ENCODE results near the gene DIP2C. TPM values are rescaled to one million over a fixed set of nuclear protein-coding genes. Genes with fewer than 3 reads are reported as not detected.

Gene DIP2C
- total RNA-seq, 1 donor, result 19.9 TPM

DNA sequence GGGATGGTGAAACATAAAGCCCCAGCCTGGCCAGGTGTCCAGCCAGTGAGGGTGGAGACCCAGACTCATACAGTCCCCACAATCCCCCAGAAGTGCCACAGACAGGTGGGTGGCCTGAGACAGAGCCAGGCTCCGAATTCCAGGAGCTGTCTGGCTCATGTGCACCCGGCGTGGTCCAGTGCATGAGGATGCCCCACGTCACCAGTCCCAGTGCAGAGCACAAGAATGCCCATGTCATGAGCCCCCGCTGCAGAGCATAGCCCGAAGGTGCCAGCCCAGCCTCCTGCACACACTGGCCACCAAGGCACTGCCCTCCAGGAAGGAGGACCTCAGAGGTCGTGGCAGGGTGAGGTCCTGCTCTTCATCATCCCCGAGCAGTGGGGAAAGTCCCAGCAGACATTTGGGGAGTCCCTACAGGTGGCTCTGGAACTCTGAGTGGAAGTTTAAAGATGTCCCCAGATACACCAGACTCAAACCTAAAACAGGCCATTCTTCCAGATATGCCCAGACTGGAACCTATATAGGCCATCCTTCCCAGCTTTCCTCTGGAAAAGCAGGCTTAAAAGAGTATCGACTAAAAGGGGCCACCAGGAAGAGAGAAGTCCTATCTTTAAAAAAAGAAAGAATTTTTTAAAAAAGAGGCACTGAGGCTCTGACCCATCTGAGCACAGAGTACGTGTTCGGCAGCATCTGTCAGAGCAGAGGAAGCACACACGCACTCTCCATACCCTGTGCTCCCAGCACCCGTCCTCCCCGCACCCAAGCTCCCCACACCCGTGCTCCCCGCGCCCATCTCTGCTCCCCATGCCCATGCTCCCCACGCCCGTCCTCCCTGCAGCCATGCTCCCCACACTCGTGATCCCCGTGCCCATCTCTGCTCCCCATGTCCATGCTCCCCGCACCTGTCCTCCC is 11.5 kb downstream of the DIP2C start:
- DNase-seq (ENCODE audit: low read depth), result no peak
- TF ChIP-seq, protein P1, sequence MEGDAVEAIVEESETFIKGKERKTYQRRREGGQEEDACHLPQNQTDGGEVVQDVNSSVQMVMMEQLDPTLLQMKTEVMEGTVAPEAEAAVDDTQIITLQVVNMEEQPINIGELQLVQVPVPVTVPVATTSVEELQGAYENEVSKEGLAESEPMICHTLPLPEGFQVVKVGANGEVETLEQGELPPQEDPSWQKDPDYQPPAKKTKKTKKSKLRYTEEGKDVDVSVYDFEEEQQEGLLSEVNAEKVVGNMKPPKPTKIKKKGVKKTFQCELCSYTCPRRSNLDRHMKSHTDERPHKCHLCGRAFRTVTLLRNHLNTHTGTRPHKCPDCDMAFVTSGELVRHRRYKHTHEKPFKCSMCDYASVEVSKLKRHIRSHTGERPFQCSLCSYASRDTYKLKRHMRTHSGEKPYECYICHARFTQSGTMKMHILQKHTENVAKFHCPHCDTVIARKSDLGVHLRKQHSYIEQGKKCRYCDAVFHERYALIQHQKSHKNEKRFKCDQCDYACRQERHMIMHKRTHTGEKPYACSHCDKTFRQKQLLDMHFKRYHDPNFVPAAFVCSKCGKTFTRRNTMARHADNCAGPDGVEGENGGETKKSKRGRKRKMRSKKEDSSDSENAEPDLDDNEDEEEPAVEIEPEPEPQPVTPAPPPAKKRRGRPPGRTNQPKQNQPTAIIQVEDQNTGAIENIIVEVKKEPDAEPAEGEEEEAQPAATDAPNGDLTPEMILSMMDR (IDR thresholded peaks at IDR 0.05; ENCODE audit: insufficient read depth, low read depth, low read length), result no peak
- H3K4me3 ChIP-seq (ENCODE audit: low read depth, low read length), result no peak overlapping the region

DNA sequence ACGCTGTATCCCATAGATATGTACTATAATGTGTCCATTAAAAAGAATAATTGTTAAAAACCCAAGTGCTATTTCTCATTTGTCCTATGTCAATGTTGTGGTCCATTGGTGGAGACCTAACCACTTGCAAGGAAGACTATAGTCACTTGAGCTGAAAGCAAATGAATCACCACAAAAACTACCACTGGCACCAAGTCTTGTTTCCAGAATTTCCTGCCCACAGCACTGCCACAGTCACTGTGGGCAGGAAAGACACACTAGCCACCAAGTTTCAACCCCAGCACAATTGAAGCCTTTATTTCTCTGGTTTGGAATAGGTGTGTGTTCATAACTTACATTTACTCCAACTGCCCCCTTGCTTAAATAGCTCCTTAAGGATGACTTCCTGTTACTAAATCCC is 12.4 kb downstream of the DIP2C start:
- TF ChIP-seq, protein P1 (IDR thresholded peaks at IDR 0.05; ENCODE audit: insufficient read depth, low read depth, low read length), result no peak
- no peak overlapping the region for H3K4me3 ChIP-seq (ENCODE audit: low read depth, low read length)
- DNase-seq (ENCODE audit: low read depth), result no peak

DNA sequence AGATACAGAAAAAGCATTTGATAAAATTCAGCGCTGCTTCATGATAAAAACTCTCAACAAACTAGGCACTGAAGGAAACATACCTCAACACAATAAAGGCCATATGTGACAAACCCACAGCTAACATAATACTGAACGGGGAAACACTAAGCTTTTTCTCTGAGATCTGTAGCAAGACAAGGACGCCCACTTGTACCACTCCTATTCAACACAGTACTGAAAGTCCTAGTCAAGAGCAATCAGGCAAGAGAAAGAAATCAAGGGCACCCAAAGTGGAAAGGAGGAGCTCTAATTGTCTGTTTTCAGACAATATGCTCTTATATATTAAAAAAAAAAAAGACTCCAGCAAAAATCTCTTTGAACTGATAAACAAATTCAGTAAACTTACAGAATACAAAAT is 13.3 kb downstream of the DIP2C start:
- TF ChIP-seq, protein P1 (IDR thresholded peaks at IDR 0.05; ENCODE audit: insufficient read depth, low read depth, low read length), result no peak
- no peak overlapping the region for H3K4me3 ChIP-seq (ENCODE audit: low read depth, low read length)
- DNase-seq (ENCODE audit: low read depth), result no peak

DNA sequence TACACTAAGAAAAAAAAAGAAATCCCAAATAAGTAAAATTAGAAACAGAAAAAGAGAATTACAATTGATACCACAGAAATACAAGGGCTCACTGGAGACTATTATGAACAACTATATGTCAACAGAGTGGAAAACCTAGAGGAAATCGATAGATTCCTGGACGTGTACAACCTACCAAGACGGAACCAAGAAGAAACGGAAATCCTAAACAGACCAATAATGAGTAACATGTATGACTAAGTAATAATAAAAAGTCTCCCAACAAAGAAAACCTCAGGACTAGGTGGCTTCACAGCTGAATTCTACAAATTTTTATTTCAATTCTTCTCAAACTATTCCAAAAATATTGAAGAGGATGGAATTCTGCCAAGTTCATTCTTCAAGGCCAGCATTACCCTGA is 13.9 kb downstream of the DIP2C start:
- DNase-seq (ENCODE audit: low read depth), result no peak
- TF ChIP-seq, protein P1 (IDR thresholded peaks at IDR 0.05; ENCODE audit: insufficient read depth, low read depth, low read length), result no peak
- no peak overlapping the region for H3K4me3 ChIP-seq (ENCODE audit: low read depth, low read length)

DNA sequence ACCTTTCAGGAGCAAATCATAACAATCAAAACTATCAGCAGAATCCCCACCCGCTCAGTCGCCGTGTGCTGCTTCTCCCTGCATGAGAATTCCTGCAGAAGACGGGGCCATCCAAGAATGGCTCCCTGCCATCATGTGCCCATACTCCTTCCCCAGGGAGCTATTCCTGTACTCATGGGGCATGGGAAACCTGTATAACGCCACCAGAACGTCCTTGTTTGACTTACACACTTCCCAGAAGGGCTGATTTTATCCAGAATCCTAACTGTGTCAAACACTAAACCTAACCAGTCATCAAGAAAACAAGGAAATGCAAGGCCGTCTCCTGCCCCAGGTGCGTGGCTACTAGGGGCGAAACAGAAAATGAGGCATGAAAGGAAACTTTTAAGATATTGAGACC is 16.0 kb downstream of the DIP2C start:
- no peak for DNase-seq (ENCODE audit: low read depth)
- TF ChIP-seq, protein P1 (IDR thresholded peaks at IDR 0.05; ENCODE audit: insufficient read depth, low read depth, low read length), result no peak
- H3K4me3 ChIP-seq (ENCODE audit: low read depth, low read length), result no peak overlapping the region

DNA sequence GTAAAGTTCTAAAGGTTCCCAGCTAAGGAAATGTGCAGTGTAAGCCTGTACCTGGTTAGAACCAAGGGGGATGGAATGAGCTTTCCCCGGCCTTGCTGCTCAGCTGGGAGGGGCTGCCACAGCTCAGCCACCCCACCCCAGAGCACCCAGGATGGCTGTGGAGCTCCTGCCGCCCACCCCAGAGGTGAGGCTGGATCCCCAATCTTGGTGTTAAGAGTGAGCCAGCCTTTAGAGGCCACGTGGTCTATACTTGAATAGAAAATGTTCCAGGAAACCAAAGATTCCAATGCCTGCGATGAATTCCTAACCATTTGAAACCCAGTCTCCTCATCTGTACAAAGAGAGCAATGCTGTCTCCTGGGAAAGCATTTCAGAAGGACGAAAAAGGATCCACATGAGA is 16.5 kb downstream of the DIP2C start:
- H3K4me3 ChIP-seq (ENCODE audit: low read depth, low read length), result no peak overlapping the region
- TF ChIP-seq, protein P1 (IDR thresholded peaks at IDR 0.05; ENCODE audit: insufficient read depth, low read depth, low read length), result no peak
- DNase-seq (ENCODE audit: low read depth), result no peak
